HCT116 (cell line): ENCODE results near the gene SIL1. TPM values are rescaled to one million over a fixed set of nuclear protein-coding genes. Genes with fewer than 3 reads are reported as not detected.

ENCODE experiments used
- ATAC-seq: fragments of 200-7000 bp; cut with Tn5 transposase; 2 replicates; pipeline ENCODE4 v1.9.1; 2020; ENCODE audit warnings: mild to moderate bottlenecking, moderate library complexity
- BruUV-seq: library from RNA; stranded (reverse); fragments of 400-500 nt; replicated peaks from 2 replicates; lab custom pipeline; 2021; lab: Mats Ljungman, UMichigan
- CTCF ChIA-PET: fragments of 300-600 bp; sonication (Branson Sonifier 250); formaldehyde crosslinking; loops from one replicate; lab custom pipeline; 2021; ENCODE audit warnings: antibody characterized with exemption; lab: Charles Lee
- POLR2A ChIA-PET: fragments of 300-600, 350-600 bp; sonication (Branson Sonifier 250); formaldehyde crosslinking; loops from one replicate; lab custom pipeline; 2021; ENCODE audit warnings: antibody characterized with exemption; lab: Charles Lee
- RAD21 ChIA-PET, 2 experiments: fragments of 300-600 bp; sonication (Branson Sonifier 250); formaldehyde crosslinking; loops; one replicate each; lab custom pipeline; 2023; ENCODE audit warnings: low total read pairs in 2 of 2; ENCODE audit not compliant: uncharacterized antibody in 2 of 2, unreplicated experiment in 2 of 2, low non-redundant PET in 1 of 2; lab: Charles Lee
- DNase-seq: peaks from one replicate; pipeline ENCODE4 v3.0.0-alpha.2; 2010; ENCODE audit warnings: low read depth, low spot score
- H2AFZ ChIP-seq: fragments of 200-600 bp; shearing (Covaris generic), sonication (generic); 2 replicates; pipeline ENCODE4 v1.6.1; 2017; ENCODE audit warnings: low read depth, mixed run types, mixed read lengths, antibody characterized with exemption, low read length; ENCODE audit not compliant: poor library complexity, severe bottlenecking
- H3K27ac ChIP-seq: 2 replicates; pipeline ENCODE4 v1.5.1; 2012; ENCODE audit warnings: low read depth, low read length
- H3K27me3 ChIP-seq: fragments of 200-600 bp; sonication (generic); 2 replicates; pipeline ENCODE4 v1.6.1; 2016; ENCODE audit warnings: mixed run types, low read length, mixed read lengths; ENCODE audit not compliant: insufficient read depth
- H3K36me3 ChIP-seq, 2 experiments: fragments of 200-500 bp in 1 of 2; fragments of 200-600 bp in 1 of 2; sonication (Bioruptor generic) in 1 of 2; sonication (generic) in 1 of 2; 2 replicates each; pipeline versions ENCODE4 v1.5.1 to v1.6.1; 2014 to 2016; ENCODE audit warnings: low read length in 2 of 2, inconsistent platforms in 1 of 2, mixed read lengths in 1 of 2, mixed run types in 1 of 2; ENCODE audit not compliant: insufficient read depth in 2 of 2, control insufficient read depth in 1 of 2
- H3K4me1 ChIP-seq, 2 experiments: fragments of 200-600 bp in 1 of 2; sonication (generic) in 1 of 2; 2 replicates each; pipeline versions ENCODE4 v1.5.1 to v1.6.1; 2012 to 2017; ENCODE audit warnings: low read length in 2 of 2, inconsistent platforms in 1 of 2, mild to moderate bottlenecking in 1 of 2, mixed read lengths in 1 of 2, mixed run types in 1 of 2, moderate library complexity in 1 of 2; ENCODE audit not compliant: insufficient read depth in 2 of 2, control insufficient read depth in 1 of 2
- H3K4me2 ChIP-seq: fragments of 200-600 bp; sonication (generic); 2 replicates; pipeline ENCODE4 v1.6.1; 2017; ENCODE audit warnings: mixed run types, low read length, mixed read lengths
- H3K4me3 ChIP-seq, 2 experiments: fragments of 200-600 bp in 1 of 2; sonication (generic) in 1 of 2; replicated peaks in 1 of 2; 2 replicates each; pipeline ENCODE4 v1.5.1; 2011 to 2016; ENCODE audit warnings: low read length in 2 of 2, control low read depth in 1 of 2, low read depth in 1 of 2, mild to moderate bottlenecking in 1 of 2, mixed read lengths in 1 of 2, mixed run types in 1 of 2
- H3K79me2 ChIP-seq: fragments of 200-600 bp; sonication (generic); 2 replicates; pipeline ENCODE4 v1.6.1; 2017; ENCODE audit warnings: mild to moderate bottlenecking, mixed run types, low read length, moderate library complexity, mixed read lengths; ENCODE audit not compliant: insufficient read depth
- H3K9ac ChIP-seq: fragments of 200-600 bp; sonication (generic); 2 replicates; pipeline ENCODE4 v1.6.1; 2016; ENCODE audit warnings: low read length, mixed read lengths
- H3K9me2 ChIP-seq: fragments of 200-600 bp; sonication (generic), shearing (Covaris generic); 2 replicates; pipeline ENCODE4 v1.6.1; 2017; ENCODE audit warnings: mixed run types, mild to moderate bottlenecking, moderate library complexity; ENCODE audit not compliant: insufficient read depth
- H3K9me3 ChIP-seq, 2 experiments: fragments of 200-500 bp in 1 of 2; fragments of 200-600 bp in 1 of 2; sonication (Bioruptor generic) in 1 of 2; sonication (generic) in 1 of 2; 2 replicates each; pipeline ENCODE4 v1.6.1; 2014 to 2017; ENCODE audit warnings: low read length in 2 of 2, mixed read lengths in 2 of 2, inconsistent platforms in 1 of 2, low read depth in 1 of 2, mild to moderate bottlenecking in 1 of 2, mixed run types in 1 of 2, moderate library complexity in 1 of 2; ENCODE audit not compliant: control insufficient read depth in 1 of 2, insufficient read depth in 1 of 2
- H4K20me1 ChIP-seq: fragments of 200-600 bp; sonication (generic), shearing (Covaris generic); 2 replicates; pipeline ENCODE4 v1.6.1; 2017; ENCODE audit warnings: mixed run types, mild to moderate bottlenecking, moderate library complexity; ENCODE audit not compliant: insufficient read depth
- CBX3 ChIP-seq: IDR thresholded peaks from 2 replicates; pipeline ENCODE4 v1.6.1; 2012; ENCODE audit warnings: low read depth
- CEBPB ChIP-seq: IDR thresholded peaks from 2 replicates; pipeline ENCODE4 v1.6.1; 2012; ENCODE audit warnings: low read depth
- CTCF ChIP-seq, 3 experiments: fragments of 200-600 bp in 1 of 3; sonication (generic) in 1 of 3; IDR thresholded peaks in 2 of 3; conservative IDR thresholded peaks in 1 of 3; 2 replicates each; pipeline ENCODE4 v1.5.1; 2012 to 2017; ENCODE audit warnings: low read depth in 2 of 3, low read length in 2 of 3, antibody characterized with exemption in 1 of 3, borderline replicate concordance in 1 of 3, control low read depth in 1 of 3, mild to moderate bottlenecking in 1 of 3, mixed read lengths in 1 of 3, mixed run types in 1 of 3, moderate library complexity in 1 of 3; ENCODE audit not compliant: insufficient read depth in 1 of 3
- EZH2 ChIP-seq: fragments of 200-600 bp; sonication (generic); IDR thresholded peaks from 2 replicates; pipeline ENCODE4 v1.6.1; 2017; ENCODE audit warnings: antibody characterized with exemption, mixed run types
- EZH2phosphoT487 ChIP-seq: fragments of 200-600 bp; IDR thresholded peaks from 2 replicates; pipeline ENCODE4 v1.6.1; 2018; ENCODE audit warnings: antibody characterized with exemption, borderline replicate concordance
- FOSL1 ChIP-seq: IDR thresholded peaks from 2 replicates; pipeline ENCODE4 v1.6.1; 2012; ENCODE audit warnings: low read depth
- MAX ChIP-seq: IDR thresholded peaks from 2 replicates; pipeline ENCODE4 v1.6.1; 2012
- POLR2AphosphoS5 ChIP-seq: IDR thresholded peaks from 2 replicates; pipeline ENCODE4 v1.6.1; 2011; ENCODE audit warnings: mild to moderate bottlenecking, low read depth, low read length, moderate library complexity
- REST ChIP-seq: IDR thresholded peaks from 2 replicates; pipeline ENCODE4 v1.6.1; 2012; ENCODE audit warnings: low read depth
- SIN3A ChIP-seq: IDR thresholded peaks from 2 replicates; pipeline ENCODE4 v1.6.1; 2012; ENCODE audit warnings: low read depth
- SRF ChIP-seq: IDR thresholded peaks from 2 replicates; pipeline ENCODE4 v1.6.1; 2012; ENCODE audit warnings: low read depth
- ZFX ChIP-seq: fragments of 450-650 bp; IDR thresholded peaks from 2 replicates; pipeline ENCODE4 v1.6.1; 2017
- ZNF274 ChIP-seq: fragments of 200-500 bp; sonication (Bioruptor generic); IDR thresholded peaks from 2 replicates; pipeline ENCODE4 v1.6.1; 2014; ENCODE audit warnings: mild to moderate bottlenecking, low read depth, low read length, inconsistent platforms
- intact Hi-C: fragments of 100-400 bp; cut with micrococcal nuclease; formaldehyde crosslinking; loops from 2 replicates; pipeline ENCODE4 v1.10.0; 2022
- total RNA-seq: library from RNA; stranded (reverse); gene quantifications from one replicate; pipeline ENCODE4 v1.2.1, GENCODE V29; 2021; ENCODE audit not compliant: unreplicated experiment
- TF ChIP-seq, protein P1 (sequence below): IDR thresholded peaks from 2 replicates; pipeline ENCODE4 v1.6.1; 2011; ENCODE audit warnings: mild to moderate bottlenecking, low read length, moderate library complexity; ENCODE audit not compliant: insufficient replicate concordance; ENCODE audit errors: extremely low read depth

The SIL1 gene
- total RNA-seq, 1 experiment from 2014 or later = 34.0 TPM

- Histone ChIP-seq H3K36me3 (no peaks in the 10 kb centered on the region), H3K4me3 (no peak overlapping the region), H3K9ac (no peak overlapping the region), H2AFZ (no peak overlapping the region), H3K9me3 (no peaks in the 10 kb centered on the region), H3K9me2 (no peaks in the 10 kb centered on the region), H3K79me2 (no peaks in the 10 kb centered on the region), H4K20me1 (no peaks in the 10 kb centered on the region), H3K4me1 (no peaks in the 10 kb centered on the region), H3K27ac (no peak overlapping the region), H3K27me3 (no peaks in the 10 kb centered on the region), H3K4me2 (no peak overlapping the region)
- POLR2A ChIA-PET = no interaction called here
- DNase-seq (no peak), ATAC-seq (no peak)
- RAD21 ChIA-PET = no interaction called here
- no peak for TF ChIP-seq POLR2AphosphoS5
- TF ChIP-seq MAX = no peak
- no peak for TF ChIP-seq ZFX
- no peak for TF ChIP-seq EZH2
- no peak for TF ChIP-seq CEBPB
- TF ChIP-seq, protein P1, sequence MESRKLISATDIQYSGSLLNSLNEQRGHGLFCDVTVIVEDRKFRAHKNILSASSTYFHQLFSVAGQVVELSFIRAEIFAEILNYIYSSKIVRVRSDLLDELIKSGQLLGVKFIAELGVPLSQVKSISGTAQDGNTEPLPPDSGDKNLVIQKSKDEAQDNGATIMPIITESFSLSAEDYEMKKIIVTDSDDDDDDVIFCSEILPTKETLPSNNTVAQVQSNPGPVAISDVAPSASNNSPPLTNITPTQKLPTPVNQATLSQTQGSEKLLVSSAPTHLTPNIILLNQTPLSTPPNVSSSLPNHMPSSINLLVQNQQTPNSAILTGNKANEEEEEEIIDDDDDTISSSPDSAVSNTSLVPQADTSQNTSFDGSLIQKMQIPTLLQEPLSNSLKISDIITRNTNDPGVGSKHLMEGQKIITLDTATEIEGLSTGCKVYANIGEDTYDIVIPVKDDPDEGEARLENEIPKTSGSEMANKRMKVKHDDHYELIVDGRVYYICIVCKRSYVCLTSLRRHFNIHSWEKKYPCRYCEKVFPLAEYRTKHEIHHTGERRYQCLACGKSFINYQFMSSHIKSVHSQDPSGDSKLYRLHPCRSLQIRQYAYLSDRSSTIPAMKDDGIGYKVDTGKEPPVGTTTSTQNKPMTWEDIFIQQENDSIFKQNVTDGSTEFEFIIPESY = no peak
- no peak for TF ChIP-seq EZH2phosphoT487
- no peak for TF ChIP-seq SRF
- TF ChIP-seq REST = no peak
- no peak for TF ChIP-seq FOSL1
- no peak for TF ChIP-seq CBX3
- TF ChIP-seq ZNF274 = no peak
- no peak for TF ChIP-seq SIN3A
- TF ChIP-seq CTCF (IDR thresholded peaks at IDR 0.05 in 2 of 3, conservative IDR thresholded peaks at IDR 0.05 in 1 of 3; ENCODE audit: borderline replicate concordance in 1 of 3, insufficient read depth in 1 of 3, low read depth in 2 of 3, low read length in 2 of 3) = no peak
- intact Hi-C loops = no loop called here
- CTCF ChIA-PET = no interaction called here
- BruUV-seq = no TSS peak
These were observed 198.5 kb downstream of the SIL1 start for GRCh38 chr5:138999674-139000073.
